Vagina (tissue), 2 donors: ENCODE measurements around the gene LHFPL2. TPM values are rescaled to one million over a fixed set of nuclear protein-coding genes. Genes with fewer than 3 reads are reported as not detected.
"Not testable (repeated sequence)": the region's sequence is repeated elsewhere in the genome, so short reads cannot be mapped to it uniquely, and the experiment has no call there.

ENCODE experiments used
- DNase-seq, 2 donors: peaks; one replicate each; pipeline ENCODE4 v3.0.0-alpha.2; 2017; ENCODE audit errors: extremely low spot score in 2 of 2
- H3K27ac ChIP-seq: fragments of 200-600 bp; sonication (generic); one replicate; pipeline ENCODE4 v1.5.1; 2019
- H3K27me3 ChIP-seq: fragments of 200-600 bp; sonication (generic); one replicate; pipeline ENCODE4 v1.5.1; 2019
- H3K36me3 ChIP-seq, 2 donors: fragments of 200-600 bp; sonication (generic); one replicate each; pipeline ENCODE4 v1.5.1; 2017 to 2019
- H3K4me1 ChIP-seq: fragments of 200-600 bp; sonication (generic); one replicate; pipeline ENCODE4 v1.5.1; 2019
- H3K4me3 ChIP-seq, 2 donors: fragments of 200-600 bp; sonication (generic); 1 replicate in 1 of 2; 2 replicates in 1 of 2; pipeline ENCODE4 v1.5.1; 2016 to 2019
- H3K9me3 ChIP-seq: fragments of 200-600 bp; sonication (generic); one replicate; pipeline ENCODE4 v1.5.1; 2019
- POLR2A ChIP-seq, 2 donors: fragments of 450-650 bp; IDR thresholded peaks; one replicate each; pipeline ENCODE4 v1.6.1; 2017; ENCODE audit warnings: antibody characterized with exemption in 2 of 2, mild to moderate bottlenecking in 2 of 2, moderate library complexity in 2 of 2
- POLR2AphosphoS5 ChIP-seq, 2 donors: sonication (generic); formaldehyde crosslinking; IDR thresholded peaks; one replicate each; pipeline ENCODE4 v1.9.0; 2017; ENCODE audit warnings: antibody characterized with exemption in 2 of 2, mild to moderate bottlenecking in 2 of 2, low read depth in 1 of 2; ENCODE audit not compliant: insufficient read depth in 1 of 2
- intact Hi-C: fragments of 100-400 bp; cut with DNase I; formaldehyde crosslinking; loops from one replicate; pipeline ENCODE4 v1.15.1; 2023
- total RNA-seq: library from RNA; depleted of rRNA; stranded (reverse); fragments of >200 nt; gene quantifications from one replicate; pipeline ENCODE4 v1.2.3, GENCODE V29; 2016
- TF ChIP-seq, protein P1 (sequence below), 3 experiments: fragments of 450-650 bp in 2 of 3; fragments of 200-600 bp in 1 of 3; sonication (generic) in 1 of 3; IDR thresholded peaks; one replicate each; pipeline ENCODE4 v1.5.1; 2017 to 2019; ENCODE audit warnings: antibody characterized with exemption in 3 of 3, mild to moderate bottlenecking in 2 of 3, moderate library complexity in 2 of 3

The LHFPL2 gene
- total RNA-seq, 1 donor from 2014 or later, result 24.8 TPM

DNA sequence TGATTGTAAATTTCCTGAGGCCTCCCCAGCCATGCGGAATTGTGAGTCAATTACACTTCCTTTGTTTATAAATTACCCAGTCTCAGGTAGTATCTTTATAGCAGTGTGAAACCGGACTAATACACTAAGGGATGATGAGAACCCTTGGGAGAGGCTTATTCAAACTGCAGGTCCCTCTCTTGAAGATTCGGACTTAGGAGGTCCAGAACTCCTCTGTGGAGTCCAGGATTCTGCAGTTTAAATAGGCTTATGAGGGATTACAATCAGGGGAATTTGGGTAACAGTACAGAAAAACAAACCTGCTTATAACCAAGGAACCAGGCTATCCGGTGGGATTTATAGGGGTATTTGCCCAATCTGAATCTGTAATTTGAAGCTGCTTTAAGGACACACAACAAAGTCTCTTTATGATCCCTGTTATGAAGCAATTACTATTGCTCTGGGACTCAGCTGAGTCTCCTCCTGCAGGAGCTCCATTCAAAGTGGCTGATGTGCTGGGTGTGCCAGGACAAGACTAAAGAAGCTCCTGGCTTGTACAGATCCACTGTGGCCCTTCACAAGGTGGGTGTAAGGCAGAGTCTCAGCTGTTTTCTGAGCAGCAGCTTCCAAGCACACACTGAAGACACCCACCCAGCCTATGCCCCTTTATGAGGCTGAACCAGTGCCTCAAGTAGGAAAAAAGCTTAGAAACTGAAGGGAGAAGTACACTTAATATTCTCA, 41.8 kb upstream of the LHFPL2 start:
- no peaks in the 10 kb centered on the region for H3K27me3 ChIP-seq
- H3K4me1 ChIP-seq, result no peaks in the 10 kb centered on the region
- TF ChIP-seq POLR2A (IDR thresholded peaks at IDR 0.05) (no peak), POLR2AphosphoS5 (IDR thresholded peaks at IDR 0.05; ENCODE audit: insufficient read depth in 1 of 2, low read depth in 1 of 2) (no peak)
- TF ChIP-seq, protein P1, sequence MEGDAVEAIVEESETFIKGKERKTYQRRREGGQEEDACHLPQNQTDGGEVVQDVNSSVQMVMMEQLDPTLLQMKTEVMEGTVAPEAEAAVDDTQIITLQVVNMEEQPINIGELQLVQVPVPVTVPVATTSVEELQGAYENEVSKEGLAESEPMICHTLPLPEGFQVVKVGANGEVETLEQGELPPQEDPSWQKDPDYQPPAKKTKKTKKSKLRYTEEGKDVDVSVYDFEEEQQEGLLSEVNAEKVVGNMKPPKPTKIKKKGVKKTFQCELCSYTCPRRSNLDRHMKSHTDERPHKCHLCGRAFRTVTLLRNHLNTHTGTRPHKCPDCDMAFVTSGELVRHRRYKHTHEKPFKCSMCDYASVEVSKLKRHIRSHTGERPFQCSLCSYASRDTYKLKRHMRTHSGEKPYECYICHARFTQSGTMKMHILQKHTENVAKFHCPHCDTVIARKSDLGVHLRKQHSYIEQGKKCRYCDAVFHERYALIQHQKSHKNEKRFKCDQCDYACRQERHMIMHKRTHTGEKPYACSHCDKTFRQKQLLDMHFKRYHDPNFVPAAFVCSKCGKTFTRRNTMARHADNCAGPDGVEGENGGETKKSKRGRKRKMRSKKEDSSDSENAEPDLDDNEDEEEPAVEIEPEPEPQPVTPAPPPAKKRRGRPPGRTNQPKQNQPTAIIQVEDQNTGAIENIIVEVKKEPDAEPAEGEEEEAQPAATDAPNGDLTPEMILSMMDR (IDR thresholded peaks at IDR 0.05), result no peak
- intact Hi-C loops, result no loop called here
- no peaks in the 10 kb centered on the region for H3K36me3 ChIP-seq
- H3K27ac ChIP-seq, result no peak overlapping the region
- no peak for DNase-seq
- no peak overlapping the region for H3K4me3 ChIP-seq
- H3K9me3 ChIP-seq, result no peaks in the 10 kb centered on the region

DNA sequence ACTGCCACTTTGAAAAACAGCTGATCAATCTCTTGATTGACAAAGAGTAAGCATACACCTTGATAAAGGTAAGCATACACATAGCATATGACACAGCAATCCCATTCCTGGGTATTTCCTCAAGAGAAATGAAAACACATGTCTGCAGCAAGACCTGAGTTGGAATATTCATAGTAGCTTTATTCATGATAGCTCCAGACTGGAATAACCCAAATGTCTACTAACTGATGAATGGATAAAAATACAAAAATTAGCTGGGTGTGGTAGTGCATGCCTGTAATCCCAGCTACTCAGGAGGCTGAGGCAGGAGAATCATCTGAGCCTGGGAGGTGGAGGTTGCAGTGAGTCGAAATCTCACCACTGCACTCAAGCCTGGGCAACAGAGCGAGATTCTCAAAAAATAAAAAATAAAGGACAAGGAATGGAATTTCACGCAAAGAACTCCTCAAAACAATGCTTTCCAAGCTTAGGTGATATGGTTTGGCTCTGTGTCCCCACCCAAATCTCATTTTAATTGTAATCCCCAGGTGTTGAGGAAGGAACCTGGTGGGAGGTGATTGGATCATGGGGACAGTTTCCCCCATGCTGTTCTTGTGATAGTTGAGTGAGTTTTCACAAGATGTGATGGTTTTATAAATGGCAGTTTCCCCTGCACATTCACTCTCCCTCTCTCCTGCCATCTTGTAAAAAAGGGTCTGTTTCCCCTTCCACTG, 41.1 kb upstream of the LHFPL2 start:
- Histone ChIP-seq H3K9me3 (no peaks in the 10 kb centered on the region), H3K27ac (no peak overlapping the region), H3K27me3 (no peaks in the 10 kb centered on the region), H3K36me3 (no peaks in the 10 kb centered on the region), H3K4me3 (no peak overlapping the region), H3K4me1 (no peaks in the 10 kb centered on the region)
- TF ChIP-seq, protein P1 (IDR thresholded peaks at IDR 0.05), result no peak
- no peak for TF ChIP-seq POLR2A (IDR thresholded peaks at IDR 0.05)
- TF ChIP-seq POLR2AphosphoS5 (IDR thresholded peaks at IDR 0.05; ENCODE audit: insufficient read depth in 1 of 2, low read depth in 1 of 2), result no peak
- intact Hi-C loops, result no loop called here
- DNase-seq, result no peak

DNA sequence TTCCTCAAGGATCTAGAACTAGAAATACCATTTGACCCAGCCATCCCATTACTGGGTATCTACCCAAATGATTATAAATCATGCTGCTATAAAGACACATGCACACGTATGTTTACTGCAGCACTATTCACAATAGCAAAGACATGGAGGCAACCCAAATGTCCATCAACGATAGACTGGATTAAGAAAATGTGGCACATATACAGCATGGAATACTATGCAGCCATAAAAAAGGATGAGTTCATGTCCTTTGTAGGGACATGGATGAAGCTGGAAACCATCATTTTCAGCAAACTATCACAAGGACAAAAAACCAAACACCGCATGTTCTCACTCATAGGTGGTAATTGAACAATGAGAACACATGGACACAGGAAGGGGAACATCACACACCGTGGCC, 38.9 kb upstream of the LHFPL2 start:
- intact Hi-C loops, H3K4me1 ChIP-seq, H3K27me3 ChIP-seq, H3K4me3 ChIP-seq, DNase-seq, H3K27ac ChIP-seq, H3K36me3 ChIP-seq, H3K9me3 ChIP-seq: not testable (repeated sequence)

DNA sequence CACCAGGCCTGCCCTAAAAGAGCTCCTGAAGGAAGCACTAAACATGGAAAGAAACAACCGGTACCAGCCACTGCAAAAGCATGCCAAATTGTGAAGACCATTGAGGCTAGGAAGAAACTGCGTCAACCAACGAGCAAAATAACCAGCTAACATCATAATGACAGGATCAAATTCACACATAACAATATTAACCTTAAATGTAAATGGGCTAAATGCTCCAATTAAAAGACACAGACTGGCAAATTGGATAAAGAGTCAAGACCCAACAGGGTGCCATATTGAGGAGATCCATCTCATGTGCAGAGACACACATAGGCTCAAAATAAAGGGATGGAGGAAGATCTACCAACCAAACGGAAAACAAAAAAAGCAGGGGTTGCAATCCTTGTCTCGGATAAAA, 35.3 kb upstream of the LHFPL2 start:
- H3K27ac ChIP-seq, H3K4me1 ChIP-seq, H3K9me3 ChIP-seq, H3K36me3 ChIP-seq, intact Hi-C loops, DNase-seq, H3K4me3 ChIP-seq, H3K27me3 ChIP-seq: not testable (repeated sequence)

DNA sequence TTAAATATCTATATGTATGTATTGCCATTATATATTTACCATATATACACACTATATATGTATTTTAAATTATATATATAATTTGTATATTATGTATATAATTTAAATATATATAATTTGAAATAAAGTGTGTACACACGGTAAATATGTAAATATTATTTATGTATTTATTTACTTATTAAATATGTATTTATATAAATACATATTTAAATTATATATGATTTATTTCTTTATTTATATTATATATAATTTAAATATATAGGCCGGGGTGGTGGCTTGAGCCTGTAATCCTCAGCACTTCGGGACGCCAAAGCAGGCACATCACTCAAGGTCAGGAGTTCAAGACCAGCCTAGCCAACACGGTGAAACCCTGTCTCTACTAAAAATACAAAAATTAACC, 31.3 kb upstream of the LHFPL2 start:
- H3K4me3 ChIP-seq, result no peak overlapping the region
- DNase-seq, result no peak
- H3K27ac ChIP-seq, result no peak overlapping the region
- no peaks in the 10 kb centered on the region for H3K27me3 ChIP-seq
- TF ChIP-seq, protein P1 (IDR thresholded peaks at IDR 0.05), result no peak
- TF ChIP-seq POLR2A (IDR thresholded peaks at IDR 0.05) (no peak), POLR2AphosphoS5 (IDR thresholded peaks at IDR 0.05; ENCODE audit: insufficient read depth in 1 of 2, low read depth in 1 of 2) (no peak)
- no peaks in the 10 kb centered on the region for H3K36me3 ChIP-seq
- H3K9me3 ChIP-seq, result no peaks in the 10 kb centered on the region
- intact Hi-C loops, result no loop called here
- peaks cover 20% of the 10 kb centered on the region for H3K4me1 ChIP-seq
